ENCODE data around the gene NXPE4. TPM values are rescaled to one million over a fixed set of nuclear protein-coding genes. Genes with fewer than 3 reads are reported as not detected.
"Not testable (repeated sequence)": the region's sequence is repeated elsewhere in the genome, so short reads cannot be mapped to it uniquely, and the experiment has no call there.

NXPE4 gene
- polyA plus RNA-seq, 1 donor from 2014 or later: not detected

DNA sequence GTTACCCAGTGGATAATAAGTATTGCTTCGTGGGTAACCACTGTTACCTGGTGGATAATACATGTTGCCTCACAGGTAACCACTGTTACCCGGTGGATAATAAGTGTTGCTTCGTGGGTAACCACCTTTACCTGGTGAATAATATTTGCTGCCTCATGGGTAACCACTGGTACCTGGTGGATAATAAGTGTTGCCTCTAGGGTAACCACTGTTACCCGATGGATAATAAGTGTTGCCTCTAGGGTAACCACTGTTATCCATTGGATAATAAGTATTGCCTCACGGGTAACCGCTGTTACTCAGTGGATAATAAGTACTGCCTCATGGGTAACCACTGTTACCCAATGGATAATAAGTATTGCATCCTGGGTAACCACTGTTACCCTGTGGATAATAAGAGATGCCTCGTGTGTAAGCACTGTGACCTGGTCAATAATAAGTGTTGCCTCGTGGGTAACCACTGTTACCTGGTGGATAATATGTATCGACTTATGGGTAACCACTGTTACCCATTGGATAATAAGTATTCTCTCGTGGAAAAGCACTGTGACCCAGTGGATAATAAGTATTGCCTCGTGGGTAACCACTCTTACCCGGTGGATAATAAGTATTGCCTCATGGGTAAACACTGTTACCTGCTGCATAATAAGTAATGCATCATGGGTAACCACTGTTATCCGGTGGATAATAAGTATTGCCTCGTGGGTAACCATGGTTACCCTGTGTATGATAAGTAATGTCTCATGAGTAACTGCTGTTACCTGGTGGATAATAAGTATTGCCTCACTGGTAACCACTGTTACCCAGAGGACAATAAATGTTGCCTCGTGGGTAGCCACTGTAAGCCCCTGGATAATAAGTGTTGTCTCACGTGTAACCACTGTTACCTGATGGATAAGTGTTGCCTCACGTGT, 20.1 kb upstream of the NXPE4 start:
- Histone ChIP-seq H2AFZ (ENCODE audit: low read depth, low read length) (no peak overlapping the region), H4K20me1 (ENCODE audit: insufficient read depth) (no peaks in the 10 kb centered on the region), H3K27me3 (ENCODE audit: insufficient read depth, low read depth, low read length) (no peaks in the 10 kb centered on the region), H3K9me3 (ENCODE audit: low read length) (peaks cover 29% of the 10 kb centered on the region), H3K27ac (ENCODE audit: low read length) (no peak overlapping the region), H3K4me2 (ENCODE audit: low read length) (no peak overlapping the region), H3F3A (ENCODE audit: insufficient read depth, low read length, poor library complexity, severe bottlenecking) (no peaks in the 10 kb centered on the region), H3K79me2 (replicated peaks; ENCODE audit: insufficient read depth, low read length) (no peaks in the 10 kb centered on the region), H3K36me3 (ENCODE audit: insufficient read depth, low read length) (no peaks in the 10 kb centered on the region), H3K9me2 (ENCODE audit: insufficient read depth, low read length) (no peaks in the 10 kb centered on the region), H3K9ac (ENCODE audit: low read length) (no peak overlapping the region), H3K4me3 (ENCODE audit: low read length) (no peak overlapping the region)
- TF ChIP-seq POLR2AphosphoS5 (IDR thresholded peaks at IDR 0.05) (no peak), RAD21 (conservative IDR thresholded peaks at IDR 0.05) (no peak), EP300 (conservative IDR thresholded peaks at IDR 0.05; ENCODE audit: poor library complexity, severe bottlenecking) (no peak), MXI1 (conservative IDR thresholded peaks at IDR 0.05; ENCODE audit: poor library complexity, severe bottlenecking) (no peak), EZH2 (IDR thresholded peaks at IDR 0.05; ENCODE audit: borderline replicate concordance, insufficient read depth, low read length, poor library complexity, severe bottlenecking) (no peak)
- TF ChIP-seq, protein P1, sequence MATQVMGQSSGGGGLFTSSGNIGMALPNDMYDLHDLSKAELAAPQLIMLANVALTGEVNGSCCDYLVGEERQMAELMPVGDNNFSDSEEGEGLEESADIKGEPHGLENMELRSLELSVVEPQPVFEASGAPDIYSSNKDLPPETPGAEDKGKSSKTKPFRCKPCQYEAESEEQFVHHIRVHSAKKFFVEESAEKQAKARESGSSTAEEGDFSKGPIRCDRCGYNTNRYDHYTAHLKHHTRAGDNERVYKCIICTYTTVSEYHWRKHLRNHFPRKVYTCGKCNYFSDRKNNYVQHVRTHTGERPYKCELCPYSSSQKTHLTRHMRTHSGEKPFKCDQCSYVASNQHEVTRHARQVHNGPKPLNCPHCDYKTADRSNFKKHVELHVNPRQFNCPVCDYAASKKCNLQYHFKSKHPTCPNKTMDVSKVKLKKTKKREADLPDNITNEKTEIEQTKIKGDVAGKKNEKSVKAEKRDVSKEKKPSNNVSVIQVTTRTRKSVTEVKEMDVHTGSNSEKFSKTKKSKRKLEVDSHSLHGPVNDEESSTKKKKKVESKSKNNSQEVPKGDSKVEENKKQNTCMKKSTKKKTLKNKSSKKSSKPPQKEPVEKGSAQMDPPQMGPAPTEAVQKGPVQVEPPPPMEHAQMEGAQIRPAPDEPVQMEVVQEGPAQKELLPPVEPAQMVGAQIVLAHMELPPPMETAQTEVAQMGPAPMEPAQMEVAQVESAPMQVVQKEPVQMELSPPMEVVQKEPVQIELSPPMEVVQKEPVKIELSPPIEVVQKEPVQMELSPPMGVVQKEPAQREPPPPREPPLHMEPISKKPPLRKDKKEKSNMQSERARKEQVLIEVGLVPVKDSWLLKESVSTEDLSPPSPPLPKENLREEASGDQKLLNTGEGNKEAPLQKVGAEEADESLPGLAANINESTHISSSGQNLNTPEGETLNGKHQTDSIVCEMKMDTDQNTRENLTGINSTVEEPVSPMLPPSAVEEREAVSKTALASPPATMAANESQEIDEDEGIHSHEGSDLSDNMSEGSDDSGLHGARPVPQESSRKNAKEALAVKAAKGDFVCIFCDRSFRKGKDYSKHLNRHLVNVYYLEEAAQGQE (IDR thresholded peaks at IDR 0.05; ENCODE audit: borderline replicate concordance): no peak

DNA sequence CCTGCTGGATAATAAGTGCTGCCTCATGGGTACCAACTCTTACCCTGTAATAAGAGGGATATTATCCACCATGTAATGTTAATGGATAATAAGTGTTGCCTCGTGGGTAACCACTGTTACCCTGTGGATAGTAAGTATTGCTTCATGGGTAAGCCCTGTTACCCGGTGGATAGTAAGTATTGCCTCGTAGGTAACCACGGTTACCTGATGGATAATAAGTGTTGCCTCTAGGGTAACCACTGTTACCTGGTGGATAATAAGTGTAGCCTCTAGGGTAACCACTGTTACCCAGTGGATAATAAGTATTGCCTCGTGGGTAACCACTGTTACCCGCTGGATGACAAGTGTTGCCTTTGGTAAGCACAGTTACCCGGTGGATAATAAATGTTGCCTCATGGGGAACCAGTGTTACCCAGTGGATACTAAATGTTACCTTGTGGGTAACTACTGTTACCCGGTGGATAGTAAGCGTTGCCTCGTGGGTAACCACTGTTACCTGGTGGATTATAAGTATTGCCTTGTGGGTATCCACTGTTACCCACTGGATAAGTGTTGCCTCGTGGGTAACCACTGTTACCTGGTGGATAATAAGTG, 18.6 kb upstream of the NXPE4 start:
- TF ChIP-seq TAF1 (IDR thresholded peaks at IDR 0.05; ENCODE audit: low read depth): no peak
- TF ChIP-seq EZH2 (IDR thresholded peaks at IDR 0.05; ENCODE audit: borderline replicate concordance, insufficient read depth, low read length, poor library complexity, severe bottlenecking): no peak
- no peak for TF ChIP-seq MXI1 (conservative IDR thresholded peaks at IDR 0.05; ENCODE audit: poor library complexity, severe bottlenecking)
- TF ChIP-seq, protein P2, sequence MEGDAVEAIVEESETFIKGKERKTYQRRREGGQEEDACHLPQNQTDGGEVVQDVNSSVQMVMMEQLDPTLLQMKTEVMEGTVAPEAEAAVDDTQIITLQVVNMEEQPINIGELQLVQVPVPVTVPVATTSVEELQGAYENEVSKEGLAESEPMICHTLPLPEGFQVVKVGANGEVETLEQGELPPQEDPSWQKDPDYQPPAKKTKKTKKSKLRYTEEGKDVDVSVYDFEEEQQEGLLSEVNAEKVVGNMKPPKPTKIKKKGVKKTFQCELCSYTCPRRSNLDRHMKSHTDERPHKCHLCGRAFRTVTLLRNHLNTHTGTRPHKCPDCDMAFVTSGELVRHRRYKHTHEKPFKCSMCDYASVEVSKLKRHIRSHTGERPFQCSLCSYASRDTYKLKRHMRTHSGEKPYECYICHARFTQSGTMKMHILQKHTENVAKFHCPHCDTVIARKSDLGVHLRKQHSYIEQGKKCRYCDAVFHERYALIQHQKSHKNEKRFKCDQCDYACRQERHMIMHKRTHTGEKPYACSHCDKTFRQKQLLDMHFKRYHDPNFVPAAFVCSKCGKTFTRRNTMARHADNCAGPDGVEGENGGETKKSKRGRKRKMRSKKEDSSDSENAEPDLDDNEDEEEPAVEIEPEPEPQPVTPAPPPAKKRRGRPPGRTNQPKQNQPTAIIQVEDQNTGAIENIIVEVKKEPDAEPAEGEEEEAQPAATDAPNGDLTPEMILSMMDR (IDR thresholded peaks at IDR 0.05; ENCODE audit: poor library complexity, severe bottlenecking): no peak
- TF ChIP-seq, protein P1 (IDR thresholded peaks at IDR 0.05; ENCODE audit: borderline replicate concordance): no peak
- TF ChIP-seq EP300 (conservative IDR thresholded peaks at IDR 0.05; ENCODE audit: poor library complexity, severe bottlenecking): no peak
- TF ChIP-seq POLR2AphosphoS5 (IDR thresholded peaks at IDR 0.05): no peak
- H3K27ac ChIP-seq (ENCODE audit: low read length): no peak overlapping the region
- no peak overlapping the region for H3K4me2 ChIP-seq (ENCODE audit: low read length)
- no peaks in the 10 kb centered on the region for H3K79me2 ChIP-seq (replicated peaks; ENCODE audit: insufficient read depth, low read length)
- no peak overlapping the region for H3K9ac ChIP-seq (ENCODE audit: low read length)
- H3F3A ChIP-seq (ENCODE audit: insufficient read depth, low read length, poor library complexity, severe bottlenecking): no peaks in the 10 kb centered on the region
- H3K4me3 ChIP-seq (ENCODE audit: low read length): no peak overlapping the region
- no peaks in the 10 kb centered on the region for H3K36me3 ChIP-seq (ENCODE audit: insufficient read depth, low read length)
- peaks cover 37% of the 10 kb centered on the region for H3K9me3 ChIP-seq (ENCODE audit: low read length)
- no peaks in the 10 kb centered on the region for H4K20me1 ChIP-seq (ENCODE audit: insufficient read depth)
- H3K27me3 ChIP-seq (ENCODE audit: insufficient read depth, low read depth, low read length): no peaks in the 10 kb centered on the region
- no peak overlapping the region for H2AFZ ChIP-seq (ENCODE audit: low read depth, low read length)
- no peaks in the 10 kb centered on the region for H3K9me2 ChIP-seq (ENCODE audit: insufficient read depth, low read length)

DNA sequence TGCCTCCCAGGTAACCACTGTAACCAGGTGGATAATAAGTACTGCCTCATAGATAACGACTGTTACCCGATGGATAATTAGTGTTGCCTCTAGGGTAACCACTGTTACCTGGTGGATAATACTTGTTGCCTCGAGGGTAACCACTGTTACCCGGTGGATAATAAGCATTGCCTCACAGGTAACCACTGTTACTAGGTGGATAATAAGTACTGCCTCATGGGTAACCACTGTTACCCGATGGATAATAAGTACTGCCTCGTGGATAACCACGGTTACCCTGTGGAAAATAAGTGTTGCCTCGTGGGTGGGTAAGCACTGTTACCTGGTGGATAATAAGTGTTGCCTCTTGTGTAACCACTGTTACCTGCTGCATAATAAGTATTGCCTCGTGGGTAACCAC, 17.5 kb upstream of the NXPE4 start:
- not testable (repeated sequence) for H3K79me2 ChIP-seq (replicated peaks; ENCODE audit: insufficient read depth, low read length); H4K20me1 ChIP-seq (ENCODE audit: insufficient read depth); H3F3A ChIP-seq (ENCODE audit: insufficient read depth, low read length, poor library complexity, severe bottlenecking); H3K27ac ChIP-seq (ENCODE audit: low read length); H3K27me3 ChIP-seq (ENCODE audit: insufficient read depth, low read depth, low read length); H3K9ac ChIP-seq (ENCODE audit: low read length); H2AFZ ChIP-seq (ENCODE audit: low read depth, low read length); H3K9me2 ChIP-seq (ENCODE audit: insufficient read depth, low read length); H3K4me3 ChIP-seq (ENCODE audit: low read length); H3K4me2 ChIP-seq (ENCODE audit: low read length); H3K36me3 ChIP-seq (ENCODE audit: insufficient read depth, low read length)
- H3K9me3 ChIP-seq (ENCODE audit: low read length): peaks cover 36% of the 10 kb centered on the region
